Endothelial cell (in vitro differentiated cells): Measurements from ENCODE around the gene IGF2R. TPM values are rescaled to one million over a fixed set of nuclear protein-coding genes. Genes with fewer than 3 reads are reported as not detected.
"Not testable (repeated sequence)": the region's sequence is repeated elsewhere in the genome, so short reads cannot be mapped to it uniquely, and the experiment has no call there.

Experiments
- DNase-seq: peaks from one replicate; pipeline ENCODE4 v3.0.0; 2021; ENCODE audit warnings: low spot score
- H3K27ac Mint-ChIP-seq: one replicate; pipeline ENCODE4 v1.8.0; 2021; ENCODE audit warnings: mixed read lengths, inconsistent platforms; ENCODE audit not compliant: unreplicated experiment
- H3K27me3 Mint-ChIP-seq: one replicate; pipeline ENCODE4 v1.8.0; 2021; ENCODE audit warnings: mild to moderate bottlenecking, moderate library complexity, mixed read lengths, inconsistent platforms; ENCODE audit not compliant: unreplicated experiment
- H3K36me3 Mint-ChIP-seq: one replicate; pipeline ENCODE4 v1.8.0; 2021; ENCODE audit warnings: mild to moderate bottlenecking, low read depth, mixed read lengths, inconsistent platforms; ENCODE audit not compliant: unreplicated experiment
- H3K4me1 Mint-ChIP-seq: one replicate; pipeline ENCODE4 v1.8.0; 2021; ENCODE audit warnings: mild to moderate bottlenecking, mixed read lengths, inconsistent platforms; ENCODE audit not compliant: unreplicated experiment
- H3K4me3 Mint-ChIP-seq: one replicate; pipeline ENCODE4 v1.8.0; 2021; ENCODE audit warnings: mild to moderate bottlenecking, mixed read lengths, inconsistent platforms; ENCODE audit not compliant: unreplicated experiment
- H3K9me3 Mint-ChIP-seq: one replicate; pipeline ENCODE4 v1.8.0; 2021; ENCODE audit warnings: mixed read lengths, inconsistent platforms; ENCODE audit not compliant: unreplicated experiment
- CTCF ChIP-seq: fragments of 200-600 bp; sonication (generic); IDR thresholded peaks from one replicate; pipeline ENCODE4 v1.5.0; 2021; ENCODE audit warnings: antibody characterized with exemption; ENCODE audit not compliant: unreplicated experiment
- total RNA-seq: library from RNA; stranded (reverse); fragmentation: NEBNext Ultra II Directional; extraction: Animal tissue kit (Norgen Biotek cat#: 25700); gene quantifications from one replicate; pipeline ENCODE4 v1.2.1, GENCODE V29; 2021; ENCODE audit not compliant: unreplicated experiment

Gene IGF2R
- total RNA-seq, 1 donor from 2014 or later = 108 TPM

GRCh38 chr6:160088784-160089533, 120.1 kb downstream of the IGF2R start:
- Mint-ChIP-seq H3K36me3 (peaks cover 59% of the 10 kb centered on the region), H3K4me3 (no peak overlapping the region), H3K27ac (no peak overlapping the region)

GRCh38 chr6:160089534-160089897, 120.6 kb downstream of the IGF2R start:
- H3K4me3 Mint-ChIP-seq = no peak overlapping the region
- peaks cover 61% of the 10 kb centered on the region for H3K36me3 Mint-ChIP-seq
- no peak overlapping the region for H3K27ac Mint-ChIP-seq
- DNase-seq = no peak
- no peaks in the 10 kb centered on the region for H3K4me1 Mint-ChIP-seq
- no peaks in the 10 kb centered on the region for H3K9me3 Mint-ChIP-seq
- peaks cover 4% of the 10 kb centered on the region for H3K27me3 Mint-ChIP-seq
- no peak for TF ChIP-seq CTCF

More at GRCh38 chr6:160088784-160089533, 120.1 kb downstream of the IGF2R start:
- DNase-seq = no peak
- H3K27me3 Mint-ChIP-seq = peaks cover 4% of the 10 kb centered on the region
- no peak for TF ChIP-seq CTCF
- no peaks in the 10 kb centered on the region for H3K9me3 Mint-ChIP-seq
- no peaks in the 10 kb centered on the region for H3K4me1 Mint-ChIP-seq

- not testable (repeated sequence) for H3K4me1 Mint-ChIP-seq, H3K27me3 Mint-ChIP-seq, DNase-seq, H3K4me3 Mint-ChIP-seq, H3K27ac Mint-ChIP-seq, H3K9me3 Mint-ChIP-seq
- H3K36me3 Mint-ChIP-seq = peaks cover 58% of the 10 kb centered on the region
Measured at GRCh38 chr6:160090442-160091239, 121.8 kb downstream of the IGF2R start.

- not testable (repeated sequence) for H3K27me3 Mint-ChIP-seq, DNase-seq, H3K4me1 Mint-ChIP-seq, H3K4me3 Mint-ChIP-seq, H3K9me3 Mint-ChIP-seq, H3K27ac Mint-ChIP-seq
- H3K36me3 Mint-ChIP-seq = peaks cover 58% of the 10 kb centered on the region
Measured at GRCh38 chr6:160092176-160092575, 123.3 kb downstream of the IGF2R start.

GRCh38 chr6:160092602-160093001, 123.7 kb downstream of the IGF2R start:
- no peaks in the 10 kb centered on the region for H3K4me1 Mint-ChIP-seq
- H3K9me3 Mint-ChIP-seq = no peaks in the 10 kb centered on the region
- H3K27me3 Mint-ChIP-seq = peaks cover 4% of the 10 kb centered on the region
- TF ChIP-seq CTCF = no peak
- H3K36me3 Mint-ChIP-seq = peaks cover 59% of the 10 kb centered on the region
- no peak overlapping the region for H3K4me3 Mint-ChIP-seq
- H3K27ac Mint-ChIP-seq = no peak overlapping the region
- DNase-seq = no peak

GRCh38 chr6:160093061-160093460, 124.2 kb downstream of the IGF2R start:
- H3K36me3 Mint-ChIP-seq = peaks cover 60% of the 10 kb centered on the region
- H3K9me3 Mint-ChIP-seq = no peaks in the 10 kb centered on the region
- DNase-seq = no peak
- no peak overlapping the region for H3K27ac Mint-ChIP-seq
- H3K4me1 Mint-ChIP-seq = no peaks in the 10 kb centered on the region
- no peak for TF ChIP-seq CTCF
- no peak overlapping the region for H3K4me3 Mint-ChIP-seq
- H3K27me3 Mint-ChIP-seq = peaks cover 4% of the 10 kb centered on the region
